Measurements from ENCODE around the gene WHRN. TPM values are rescaled to one million over a fixed set of nuclear protein-coding genes. Genes with fewer than 3 reads are reported as not detected.

Gene WHRN
- total RNA-seq, 1 experiment from 2014 or later = 24.3 TPM

DNA sequence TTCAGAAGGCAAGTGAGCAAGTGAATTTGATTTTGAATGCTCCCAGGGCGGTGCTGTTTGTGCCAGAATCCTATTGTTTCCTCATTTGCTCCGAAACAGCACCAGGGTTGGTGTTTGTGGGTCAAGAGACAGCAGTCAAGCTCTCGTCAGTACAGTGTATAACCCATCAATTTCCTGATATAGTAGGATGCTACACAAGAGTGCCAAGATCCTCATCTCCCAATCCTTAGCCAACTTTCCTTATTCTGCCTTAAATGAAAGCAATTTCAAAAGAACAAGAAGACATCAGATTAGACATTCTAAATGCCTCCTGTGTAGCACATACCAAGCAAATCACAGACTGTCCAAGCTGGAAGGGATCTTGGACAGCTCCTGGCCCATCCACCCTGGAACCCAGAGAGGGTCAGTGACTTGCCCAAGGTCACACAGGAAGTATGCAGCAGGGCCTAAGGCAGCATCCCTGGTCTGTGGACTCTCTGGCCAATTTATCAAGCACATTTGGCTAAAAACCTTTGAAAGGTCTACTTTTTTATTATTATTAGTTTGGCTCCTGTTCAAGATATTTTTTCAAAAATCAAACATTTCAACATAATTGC lies 4.5 kb downstream of the WHRN start (continued):
- TF ChIP-seq, protein P1, sequence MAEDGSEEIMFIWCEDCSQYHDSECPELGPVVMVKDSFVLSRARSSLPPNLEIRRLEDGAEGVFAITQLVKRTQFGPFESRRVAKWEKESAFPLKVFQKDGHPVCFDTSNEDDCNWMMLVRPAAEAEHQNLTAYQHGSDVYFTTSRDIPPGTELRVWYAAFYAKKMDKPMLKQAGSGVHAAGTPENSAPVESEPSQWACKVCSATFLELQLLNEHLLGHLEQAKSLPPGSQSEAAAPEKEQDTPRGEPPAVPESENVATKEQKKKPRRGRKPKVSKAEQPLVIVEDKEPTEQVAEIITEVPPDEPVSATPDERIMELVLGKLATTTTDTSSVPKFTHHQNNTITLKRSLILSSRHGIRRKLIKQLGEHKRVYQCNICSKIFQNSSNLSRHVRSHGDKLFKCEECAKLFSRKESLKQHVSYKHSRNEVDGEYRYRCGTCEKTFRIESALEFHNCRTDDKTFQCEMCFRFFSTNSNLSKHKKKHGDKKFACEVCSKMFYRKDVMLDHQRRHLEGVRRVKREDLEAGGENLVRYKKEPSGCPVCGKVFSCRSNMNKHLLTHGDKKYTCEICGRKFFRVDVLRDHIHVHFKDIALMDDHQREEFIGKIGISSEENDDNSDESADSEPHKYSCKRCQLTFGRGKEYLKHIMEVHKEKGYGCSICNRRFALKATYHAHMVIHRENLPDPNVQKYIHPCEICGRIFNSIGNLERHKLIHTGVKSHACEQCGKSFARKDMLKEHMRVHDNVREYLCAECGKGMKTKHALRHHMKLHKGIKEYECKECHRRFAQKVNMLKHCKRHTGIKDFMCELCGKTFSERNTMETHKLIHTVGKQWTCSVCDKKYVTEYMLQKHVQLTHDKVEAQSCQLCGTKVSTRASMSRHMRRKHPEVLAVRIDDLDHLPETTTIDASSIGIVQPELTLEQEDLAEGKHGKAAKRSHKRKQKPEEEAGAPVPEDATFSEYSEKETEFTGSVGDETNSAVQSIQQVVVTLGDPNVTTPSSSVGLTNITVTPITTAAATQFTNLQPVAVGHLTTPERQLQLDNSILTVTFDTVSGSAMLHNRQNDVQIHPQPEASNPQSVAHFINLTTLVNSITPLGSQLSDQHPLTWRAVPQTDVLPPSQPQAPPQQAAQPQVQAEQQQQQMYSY (CRISPR knock-in tag; IDR thresholded peaks at IDR 0.05) = no peak
- no peak for TF ChIP-seq RELA (CRISPR knock-in tag; IDR thresholded peaks at IDR 0.05; ENCODE audit: borderline replicate concordance)
- no peak for TF ChIP-seq ZNF232 (CRISPR knock-in tag; IDR thresholded peaks at IDR 0.05)
- TF ChIP-seq FOXK1 (CRISPR knock-in tag; IDR thresholded peaks at IDR 0.05) = no peak
- TF ChIP-seq, protein P2, sequence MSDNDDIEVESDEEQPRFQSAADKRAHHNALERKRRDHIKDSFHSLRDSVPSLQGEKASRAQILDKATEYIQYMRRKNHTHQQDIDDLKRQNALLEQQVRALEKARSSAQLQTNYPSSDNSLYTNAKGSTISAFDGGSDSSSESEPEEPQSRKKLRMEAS (CRISPR knock-in tag; IDR thresholded peaks at IDR 0.05) = no peak
- TF ChIP-seq, protein P3, sequence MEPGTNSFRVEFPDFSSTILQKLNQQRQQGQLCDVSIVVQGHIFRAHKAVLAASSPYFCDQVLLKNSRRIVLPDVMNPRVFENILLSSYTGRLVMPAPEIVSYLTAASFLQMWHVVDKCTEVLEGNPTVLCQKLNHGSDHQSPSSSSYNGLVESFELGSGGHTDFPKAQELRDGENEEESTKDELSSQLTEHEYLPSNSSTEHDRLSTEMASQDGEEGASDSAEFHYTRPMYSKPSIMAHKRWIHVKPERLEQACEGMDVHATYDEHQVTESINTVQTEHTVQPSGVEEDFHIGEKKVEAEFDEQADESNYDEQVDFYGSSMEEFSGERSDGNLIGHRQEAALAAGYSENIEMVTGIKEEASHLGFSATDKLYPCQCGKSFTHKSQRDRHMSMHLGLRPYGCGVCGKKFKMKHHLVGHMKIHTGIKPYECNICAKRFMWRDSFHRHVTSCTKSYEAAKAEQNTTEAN (CRISPR knock-in tag; IDR thresholded peaks at IDR 0.05) = no peak
- no peak for TF ChIP-seq JAZF1 (CRISPR knock-in tag; IDR thresholded peaks at IDR 0.05)
- TF ChIP-seq, protein P4, sequence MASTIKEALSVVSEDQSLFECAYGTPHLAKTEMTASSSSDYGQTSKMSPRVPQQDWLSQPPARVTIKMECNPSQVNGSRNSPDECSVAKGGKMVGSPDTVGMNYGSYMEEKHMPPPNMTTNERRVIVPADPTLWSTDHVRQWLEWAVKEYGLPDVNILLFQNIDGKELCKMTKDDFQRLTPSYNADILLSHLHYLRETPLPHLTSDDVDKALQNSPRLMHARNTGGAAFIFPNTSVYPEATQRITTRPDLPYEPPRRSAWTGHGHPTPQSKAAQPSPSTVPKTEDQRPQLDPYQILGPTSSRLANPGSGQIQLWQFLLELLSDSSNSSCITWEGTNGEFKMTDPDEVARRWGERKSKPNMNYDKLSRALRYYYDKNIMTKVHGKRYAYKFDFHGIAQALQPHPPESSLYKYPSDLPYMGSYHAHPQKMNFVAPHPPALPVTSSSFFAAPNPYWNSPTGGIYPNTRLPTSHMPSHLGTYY (CRISPR knock-in tag; IDR thresholded peaks at IDR 0.05) = no peak
- TF ChIP-seq FOXJ3 (CRISPR knock-in tag; IDR thresholded peaks at IDR 0.05; ENCODE audit: borderline replicate concordance) = no peak
- no peak for TF ChIP-seq IRF2 (CRISPR knock-in tag; IDR thresholded peaks at IDR 0.05; ENCODE audit: borderline replicate concordance, low read depth)
- TF ChIP-seq, protein P5, sequence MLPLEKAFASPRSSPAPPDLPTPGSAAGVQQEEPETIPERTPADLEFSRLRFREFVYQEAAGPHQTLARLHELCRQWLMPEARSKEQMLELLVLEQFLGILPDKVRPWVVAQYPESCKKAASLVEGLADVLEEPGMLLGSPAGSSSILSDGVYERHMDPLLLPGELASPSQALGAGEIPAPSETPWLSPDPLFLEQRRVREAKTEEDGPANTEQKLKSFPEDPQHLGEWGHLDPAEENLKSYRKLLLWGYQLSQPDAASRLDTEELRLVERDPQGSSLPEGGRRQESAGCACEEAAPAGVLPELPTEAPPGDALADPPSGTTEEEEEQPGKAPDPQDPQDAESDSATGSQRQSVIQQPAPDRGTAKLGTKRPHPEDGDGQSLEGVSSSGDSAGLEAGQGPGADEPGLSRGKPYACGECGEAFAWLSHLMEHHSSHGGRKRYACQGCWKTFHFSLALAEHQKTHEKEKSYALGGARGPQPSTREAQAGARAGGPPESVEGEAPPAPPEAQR (CRISPR knock-in tag; IDR thresholded peaks at IDR 0.05) = no peak

DNA sequence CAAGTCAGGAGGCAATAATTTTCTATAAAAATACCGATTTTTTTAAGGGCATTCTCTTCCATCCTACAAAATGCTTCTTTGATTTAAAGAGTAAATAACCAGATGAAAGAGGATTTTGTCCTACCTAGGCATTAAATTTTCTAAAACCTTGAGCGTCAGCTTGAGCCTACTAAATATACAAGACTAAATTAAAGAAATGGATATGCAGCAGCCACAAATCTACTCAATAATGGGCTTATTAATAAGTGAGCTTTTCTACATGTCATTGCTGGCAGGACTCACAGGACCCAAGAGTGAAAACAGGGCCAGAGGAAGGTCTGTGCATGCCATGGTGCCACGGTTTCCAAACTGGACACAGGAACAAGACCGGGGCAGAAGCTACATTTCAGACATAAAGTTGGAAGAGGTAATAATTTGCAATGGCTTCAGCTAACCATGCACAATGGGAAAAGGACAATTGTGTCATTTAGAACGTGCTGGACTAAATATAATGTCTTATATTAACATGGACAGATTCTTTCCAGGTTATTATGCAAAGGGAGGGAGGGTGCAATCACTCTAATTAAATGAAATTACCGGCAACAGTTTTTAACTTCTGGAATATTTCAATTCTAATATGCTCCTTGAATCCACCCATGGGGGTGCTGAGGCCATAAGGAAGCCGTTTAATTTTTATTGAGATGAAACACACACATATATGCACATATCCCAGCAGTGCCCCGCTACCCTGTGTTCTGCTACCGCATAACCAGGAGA lies 5.2 kb downstream of the WHRN start:
- DNase-seq (ENCODE audit: low spot score) = no peak
- POLR2A ChIA-PET = no interaction called here
- peaks cover 47% of the 10 kb centered on the region for H3K4me1 Mint-ChIP-seq
- 0 out of 2 replicates have a peak overlapping the region, but pooled peaks have one; percentile 49 for H3K27ac Mint-ChIP-seq
- H3K27me3 Mint-ChIP-seq (ENCODE audit: low read depth) = peaks cover 13% of the 10 kb centered on the region
- H3K4me3 Mint-ChIP-seq = peak overlapping the region; percentile 18; the same call in 1 of the 2 replicates
- no peak for ATAC-seq
- H3K9me3 Mint-ChIP-seq = no peaks in the 10 kb centered on the region
- CTCF ChIA-PET = interaction anchor here (0.5 to 1.1 kb wide), 3 partner anchors 75 to 162 kb away, joined by 3 to 5 read pairs (median 3); no protein-coding TSS in a partner anchor
- no peaks in the 10 kb centered on the region for H3K36me3 Mint-ChIP-seq
- TF ChIP-seq GABPB1 (CRISPR knock-in tag; IDR thresholded peaks at IDR 0.05) (no peak), FOXP1 (CRISPR knock-in tag; IDR thresholded peaks at IDR 0.05; ENCODE audit: borderline replicate concordance) (no peak), SMAD3 (CRISPR knock-in tag; IDR thresholded peaks at IDR 0.05; ENCODE audit: borderline replicate concordance) (no peak), NFE2L1 (CRISPR knock-in tag; IDR thresholded peaks at IDR 0.05) (no peak)
- TF ChIP-seq, protein P6, sequence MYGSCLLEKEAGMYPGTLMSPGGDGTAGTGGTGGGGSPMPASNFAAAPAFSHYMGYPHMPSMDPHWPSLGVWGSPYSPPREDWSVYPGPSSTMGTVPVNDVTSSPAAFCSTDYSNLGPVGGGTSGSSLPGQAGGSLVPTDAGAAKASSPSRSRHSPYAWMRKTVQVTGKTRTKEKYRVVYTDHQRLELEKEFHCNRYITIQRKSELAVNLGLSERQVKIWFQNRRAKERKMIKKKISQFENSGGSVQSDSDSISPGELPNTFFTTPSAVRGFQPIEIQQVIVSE (CRISPR knock-in tag; IDR thresholded peaks at IDR 0.05; ENCODE audit: borderline replicate concordance) = no peak
- TF ChIP-seq, protein P7, sequence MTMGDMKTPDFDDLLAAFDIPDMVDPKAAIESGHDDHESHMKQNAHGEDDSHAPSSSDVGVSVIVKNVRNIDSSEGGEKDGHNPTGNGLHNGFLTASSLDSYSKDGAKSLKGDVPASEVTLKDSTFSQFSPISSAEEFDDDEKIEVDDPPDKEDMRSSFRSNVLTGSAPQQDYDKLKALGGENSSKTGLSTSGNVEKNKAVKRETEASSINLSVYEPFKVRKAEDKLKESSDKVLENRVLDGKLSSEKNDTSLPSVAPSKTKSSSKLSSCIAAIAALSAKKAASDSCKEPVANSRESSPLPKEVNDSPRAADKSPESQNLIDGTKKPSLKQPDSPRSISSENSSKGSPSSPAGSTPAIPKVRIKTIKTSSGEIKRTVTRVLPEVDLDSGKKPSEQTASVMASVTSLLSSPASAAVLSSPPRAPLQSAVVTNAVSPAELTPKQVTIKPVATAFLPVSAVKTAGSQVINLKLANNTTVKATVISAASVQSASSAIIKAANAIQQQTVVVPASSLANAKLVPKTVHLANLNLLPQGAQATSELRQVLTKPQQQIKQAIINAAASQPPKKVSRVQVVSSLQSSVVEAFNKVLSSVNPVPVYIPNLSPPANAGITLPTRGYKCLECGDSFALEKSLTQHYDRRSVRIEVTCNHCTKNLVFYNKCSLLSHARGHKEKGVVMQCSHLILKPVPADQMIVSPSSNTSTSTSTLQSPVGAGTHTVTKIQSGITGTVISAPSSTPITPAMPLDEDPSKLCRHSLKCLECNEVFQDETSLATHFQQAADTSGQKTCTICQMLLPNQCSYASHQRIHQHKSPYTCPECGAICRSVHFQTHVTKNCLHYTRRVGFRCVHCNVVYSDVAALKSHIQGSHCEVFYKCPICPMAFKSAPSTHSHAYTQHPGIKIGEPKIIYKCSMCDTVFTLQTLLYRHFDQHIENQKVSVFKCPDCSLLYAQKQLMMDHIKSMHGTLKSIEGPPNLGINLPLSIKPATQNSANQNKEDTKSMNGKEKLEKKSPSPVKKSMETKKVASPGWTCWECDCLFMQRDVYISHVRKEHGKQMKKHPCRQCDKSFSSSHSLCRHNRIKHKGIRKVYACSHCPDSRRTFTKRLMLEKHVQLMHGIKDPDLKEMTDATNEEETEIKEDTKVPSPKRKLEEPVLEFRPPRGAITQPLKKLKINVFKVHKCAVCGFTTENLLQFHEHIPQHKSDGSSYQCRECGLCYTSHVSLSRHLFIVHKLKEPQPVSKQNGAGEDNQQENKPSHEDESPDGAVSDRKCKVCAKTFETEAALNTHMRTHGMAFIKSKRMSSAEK (CRISPR knock-in tag; IDR thresholded peaks at IDR 0.05; ENCODE audit: borderline replicate concordance) = no peak
- TF ChIP-seq, protein P4 (CRISPR knock-in tag; IDR thresholded peaks at IDR 0.05) = no peak
